ENCODE measurements around the gene SPATA21. TPM values are rescaled to one million over a fixed set of nuclear protein-coding genes. Genes with fewer than 3 reads are reported as not detected.

Gene SPATA21
- total and polyA plus RNA-seq, 2 experiments from 2014 or later = 2.6 TPM; not detected in 1

- no peak for TF ChIP-seq REST (IDR thresholded peaks at IDR 0.05; ENCODE audit: unreplicated experiment)
- no peak for TF ChIP-seq ETS1 (IDR thresholded peaks at IDR 0.05)
- TF ChIP-seq JUNB (IDR thresholded peaks at IDR 0.05; ENCODE audit: unreplicated experiment) = no peak
- TF ChIP-seq CTCF (conservative IDR thresholded peaks at IDR 0.05; ENCODE audit: low read depth in 2 of 2) = no peak
These were observed 63.0 kb downstream of the SPATA21 start (continued) for GRCh38 chr1:16374266-16374665.

GRCh38 chr1:16372535-16373285 is 64.5 kb downstream of the SPATA21 start:
- Mint-ChIP-seq H3K36me3 (ENCODE audit: low read depth) (peaks cover 16% of the 10 kb centered on the region; the same call in 2 of the 3 replicates), H3K27ac (no peak overlapping the region), H3K9me3 (no peaks in the 10 kb centered on the region; the same call in 2 of the 3 replicates), H3K27me3 (ENCODE audit: insufficient read depth, low read depth, poor library complexity) (peaks cover 11% of the 10 kb centered on the region), H3K4me3 (no peak overlapping the region), H3K4me1 (peaks cover 47% of the 10 kb centered on the region)
- DNase-seq (ENCODE audit: low spot score) (no peak), ATAC-seq (no peak)
- Histone ChIP-seq H3K4me1 (ENCODE audit: insufficient read depth) (peaks cover 53% of the 10 kb centered on the region), H2AFZ (no peak overlapping the region), H3F3A (replicated peaks; ENCODE audit: low read depth) (0 out of 2 replicates have a peak, but pooled peaks cover 13% of the 10 kb centered on the region), H3K4me2 (no peak overlapping the region), H4K20me1 (replicated peaks; ENCODE audit: insufficient read depth) (peaks cover 81% of the 10 kb centered on the region), H3K79me2 (replicated peaks; ENCODE audit: insufficient read depth) (peaks cover 100% of the 10 kb centered on the region), H3K27ac (ENCODE audit: low read depth) (no peak overlapping the region), H3K4me3 (no peak overlapping the region), H3K9me2 (ENCODE audit: insufficient read depth) (no peaks in the 10 kb centered on the region), H3K27me3 (ENCODE audit: insufficient read depth) (no peaks in the 10 kb centered on the region), H3K36me3 (ENCODE audit: insufficient read depth) (no peaks in the 10 kb centered on the region)
- TF ChIP-seq EZH2 (IDR thresholded peaks at IDR 0.05; ENCODE audit: low read depth, unreplicated experiment) (no peak), ETS1 (IDR thresholded peaks at IDR 0.05) (no peak)
